Brain pericyte (primary cell): ENCODE measurements around the gene PALM.

Source experiments
- DNase-seq: peaks from one replicate; pipeline ENCODE4 v3.0.0-alpha.2; 2012; ENCODE audit warnings: low read depth, low spot score

PALM gene

GRCh38 chr19:782185-782877, 73.6 kb downstream of the PALM start:
- DNase-seq = no peak

- DNase-seq = no peak
These were observed 74.3 kb downstream of the PALM start for GRCh38 chr19:782878-783668.

- DNase-seq = no peak
These were observed 75.8 kb downstream of the PALM start for GRCh38 chr19:784541-784940.

- DNase-seq = no peak
These were observed 78.8 kb downstream of the PALM start for GRCh38 chr19:787536-787935.

- no peak for DNase-seq
These were observed 79.9 kb downstream of the PALM start for GRCh38 chr19:788686-788982.

DNA sequence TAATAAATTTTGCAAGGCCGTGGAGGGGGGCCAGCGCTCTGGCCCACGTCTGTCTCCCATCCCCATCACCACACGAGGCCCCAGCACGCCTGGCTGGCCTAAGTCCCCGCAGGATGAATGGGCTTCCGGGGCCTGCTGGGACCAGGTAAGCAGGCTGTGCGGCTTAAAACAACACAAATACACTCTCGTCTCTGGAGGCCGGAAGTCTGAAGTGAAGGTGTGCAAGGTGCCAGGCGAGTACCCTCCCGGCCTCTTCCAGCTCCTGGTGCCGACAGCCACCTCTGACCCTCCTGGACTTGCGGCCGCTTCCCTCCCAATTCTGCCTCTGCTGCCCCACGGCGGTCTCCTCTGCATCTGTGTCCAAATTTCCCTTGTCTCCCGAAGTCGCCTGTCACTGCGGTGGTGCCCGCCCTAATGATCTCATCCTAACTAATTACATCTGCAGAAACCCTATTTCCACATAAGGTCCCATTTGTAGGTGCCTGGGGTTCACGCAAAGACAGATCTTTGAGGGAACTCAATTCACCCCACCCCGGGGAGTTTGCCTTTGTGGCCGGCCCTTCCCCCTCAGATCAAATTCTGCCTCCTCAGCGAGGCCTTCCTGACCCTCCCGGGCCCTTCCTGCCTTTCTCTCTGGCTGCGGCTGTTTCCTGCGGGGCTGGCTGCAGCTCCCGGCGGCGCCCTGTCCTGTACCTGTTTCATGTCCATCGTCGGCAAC, 80.4 kb downstream of the PALM start:
- DNase-seq = no peak

- DNase-seq = no peak
These were observed 80.9 kb downstream of the PALM start for GRCh38 chr19:789701-790060.

DNA sequence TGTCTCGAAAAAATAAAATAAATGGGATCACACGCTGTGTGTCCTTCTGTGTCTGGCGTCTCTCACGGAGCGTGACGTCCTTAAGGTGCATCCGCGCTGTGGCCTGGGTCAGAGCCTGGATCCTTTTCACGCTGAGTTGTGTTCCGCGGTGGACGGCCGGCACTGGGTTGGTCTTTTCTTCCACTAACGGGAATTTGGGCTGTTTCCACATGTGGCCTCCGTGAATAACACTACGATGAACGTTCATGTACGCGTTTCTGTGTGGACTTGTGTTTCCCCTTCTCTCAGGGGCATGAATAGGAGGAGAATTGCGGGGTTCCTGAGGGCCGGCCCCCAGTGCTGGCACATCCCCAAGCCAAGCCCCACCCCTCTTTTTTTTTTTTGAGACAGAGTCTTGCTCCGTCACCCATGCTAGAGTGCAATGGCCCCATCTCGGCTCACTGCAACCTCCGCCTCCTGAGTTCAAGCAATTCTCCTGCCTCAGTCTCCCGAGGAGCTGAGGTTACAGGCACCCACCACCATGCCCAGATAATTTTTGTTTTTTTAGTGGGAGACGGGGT, 82.4 kb downstream of the PALM start:
- DNase-seq = no peak

GRCh38 chr19:791567-792305, 83.0 kb downstream of the PALM start:
- no peak for DNase-seq

GRCh38 chr19:792306-792885, 83.7 kb downstream of the PALM start:
- DNase-seq = no peak

GRCh38 chr19:793806-794205, 85.1 kb downstream of the PALM start:
- no peak for DNase-seq

GRCh38 chr19:795073-795611, 86.4 kb downstream of the PALM start:
- no peak for DNase-seq

DNA sequence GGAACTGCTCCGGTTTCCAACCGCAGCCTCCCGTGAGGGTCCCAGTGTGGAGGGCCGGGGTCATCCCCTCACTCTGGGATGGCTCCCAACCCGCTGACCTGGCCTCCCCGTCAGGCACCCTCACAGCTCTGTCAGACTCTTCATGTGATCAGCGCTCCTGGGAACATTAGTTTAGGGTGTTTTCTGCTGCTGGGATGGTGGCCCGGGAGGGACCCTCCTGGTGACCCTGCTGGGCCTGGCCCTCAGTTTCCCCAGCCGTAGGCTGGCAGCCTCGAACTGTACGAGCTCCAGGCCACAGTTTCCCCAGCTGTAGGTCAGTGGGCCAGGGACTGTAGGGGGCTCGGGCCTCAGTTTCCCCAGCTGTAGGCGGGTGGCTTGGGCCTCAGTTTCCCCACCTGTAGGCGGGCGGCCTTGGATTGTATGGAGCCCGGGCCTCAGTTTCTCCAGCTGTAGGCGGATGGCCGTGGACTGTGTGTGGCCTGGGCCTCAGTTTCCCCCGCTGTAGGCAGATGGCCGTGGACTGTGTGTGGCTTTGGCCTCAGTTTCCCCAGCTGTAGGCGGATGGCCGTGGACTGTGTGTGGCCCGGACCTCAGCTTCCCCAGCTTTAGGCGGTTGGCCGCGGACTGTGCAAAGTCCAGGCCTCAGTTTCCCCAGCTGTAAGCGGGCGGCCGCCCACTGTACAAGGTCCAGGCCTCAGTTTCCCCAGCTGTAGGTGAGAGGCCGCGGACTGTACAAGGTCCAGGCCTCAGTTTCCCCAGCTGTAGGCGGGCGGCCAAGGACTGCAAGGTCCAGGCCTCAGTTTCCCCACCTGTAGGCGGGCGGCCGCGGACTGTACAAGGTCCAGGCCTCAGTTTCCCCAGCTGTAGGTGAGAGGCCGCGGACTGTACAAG, 87.2 kb downstream of the PALM start:
- DNase-seq = no peak

GRCh38 chr19:796692-797527, 88.2 kb downstream of the PALM start, which contains the start of gene PTBP1:
Gene PTBP1, plus strand, starts transcription at chr19:797452. Its CDS starts 46 bp downstream, at chr19:797498.
- DNase-seq = peak; percentile 100
